Breast epithelium (tissue), 3 donors: Measurements from ENCODE around the gene CFAP20DC.

Experiments used
- POLR2A ChIP-seq: fragments of 450-650 bp; IDR thresholded peaks from one replicate; pipeline ENCODE4 v1.6.1; 2016; ENCODE audit warnings: antibody characterized with exemption, mild to moderate bottlenecking, moderate library complexity
- POLR2AphosphoS5 ChIP-seq, 3 donors: sonication (generic); formaldehyde crosslinking; IDR thresholded peaks; one replicate each; pipeline ENCODE4 v1.6.1; 2017; ENCODE audit warnings: antibody characterized with exemption in 3 of 3
- TF ChIP-seq, protein P1 (sequence below), 3 donors: fragments of 450-650 bp; IDR thresholded peaks; one replicate each; pipeline ENCODE4 v1.5.1; 2016 to 2017; ENCODE audit warnings: antibody characterized with exemption in 3 of 3, mild to moderate bottlenecking in 3 of 3, moderate library complexity in 3 of 3

DNA sequence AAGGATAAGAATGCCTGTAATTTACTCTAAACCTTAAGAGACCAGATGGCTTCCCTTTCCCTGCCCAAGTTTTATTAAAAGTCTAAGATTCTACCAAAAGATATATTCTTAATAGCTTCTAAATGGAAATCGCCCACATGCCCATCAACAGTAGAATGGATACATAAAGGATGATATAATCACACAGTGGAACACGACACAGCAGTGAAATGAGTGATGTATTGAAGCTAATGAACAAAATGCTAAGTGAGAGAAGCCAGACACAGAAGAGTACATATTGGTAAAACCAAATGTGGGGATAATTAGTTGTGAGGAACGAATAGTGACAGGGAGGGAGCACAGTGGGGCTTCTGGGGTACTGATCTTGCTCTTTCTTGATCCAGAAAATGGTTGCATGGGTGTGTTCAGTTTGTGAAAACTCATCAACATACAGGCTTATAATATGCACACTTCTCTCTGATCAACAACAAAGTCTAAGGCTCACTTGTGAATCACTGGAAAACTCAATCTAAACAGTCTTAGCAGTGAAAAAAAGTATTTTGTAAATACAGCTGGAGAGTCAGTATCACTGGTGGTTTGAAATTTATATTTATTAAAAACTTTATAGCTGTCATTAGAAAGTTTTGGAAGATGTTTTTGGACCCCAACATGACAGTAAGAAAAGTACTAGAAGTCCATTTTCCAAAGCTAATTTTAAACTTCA, 212.5 kb downstream of the CFAP20DC start:
- TF ChIP-seq, protein P1, sequence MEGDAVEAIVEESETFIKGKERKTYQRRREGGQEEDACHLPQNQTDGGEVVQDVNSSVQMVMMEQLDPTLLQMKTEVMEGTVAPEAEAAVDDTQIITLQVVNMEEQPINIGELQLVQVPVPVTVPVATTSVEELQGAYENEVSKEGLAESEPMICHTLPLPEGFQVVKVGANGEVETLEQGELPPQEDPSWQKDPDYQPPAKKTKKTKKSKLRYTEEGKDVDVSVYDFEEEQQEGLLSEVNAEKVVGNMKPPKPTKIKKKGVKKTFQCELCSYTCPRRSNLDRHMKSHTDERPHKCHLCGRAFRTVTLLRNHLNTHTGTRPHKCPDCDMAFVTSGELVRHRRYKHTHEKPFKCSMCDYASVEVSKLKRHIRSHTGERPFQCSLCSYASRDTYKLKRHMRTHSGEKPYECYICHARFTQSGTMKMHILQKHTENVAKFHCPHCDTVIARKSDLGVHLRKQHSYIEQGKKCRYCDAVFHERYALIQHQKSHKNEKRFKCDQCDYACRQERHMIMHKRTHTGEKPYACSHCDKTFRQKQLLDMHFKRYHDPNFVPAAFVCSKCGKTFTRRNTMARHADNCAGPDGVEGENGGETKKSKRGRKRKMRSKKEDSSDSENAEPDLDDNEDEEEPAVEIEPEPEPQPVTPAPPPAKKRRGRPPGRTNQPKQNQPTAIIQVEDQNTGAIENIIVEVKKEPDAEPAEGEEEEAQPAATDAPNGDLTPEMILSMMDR (IDR thresholded peaks at IDR 0.05), result no peak
- no peak for TF ChIP-seq POLR2A
- TF ChIP-seq POLR2AphosphoS5 (IDR thresholded peaks at IDR 0.05), result no peak
